NCI-H82 treated with DMSO at 0.1 percent for 48 hours (cell line): Measurements from ENCODE around the gene SLC35B1.
"Not testable (repeated sequence)": the region's sequence is repeated elsewhere in the genome, so short reads cannot be mapped to it uniquely, and the experiment has no call there.

Experiments used
- DNase-seq: peaks from one replicate; lab custom pipeline; 2025; ENCODE audit not compliant: unreplicated experiment; lab: John Stamatoyannopoulos, UW

SLC35B1 gene

DNA sequence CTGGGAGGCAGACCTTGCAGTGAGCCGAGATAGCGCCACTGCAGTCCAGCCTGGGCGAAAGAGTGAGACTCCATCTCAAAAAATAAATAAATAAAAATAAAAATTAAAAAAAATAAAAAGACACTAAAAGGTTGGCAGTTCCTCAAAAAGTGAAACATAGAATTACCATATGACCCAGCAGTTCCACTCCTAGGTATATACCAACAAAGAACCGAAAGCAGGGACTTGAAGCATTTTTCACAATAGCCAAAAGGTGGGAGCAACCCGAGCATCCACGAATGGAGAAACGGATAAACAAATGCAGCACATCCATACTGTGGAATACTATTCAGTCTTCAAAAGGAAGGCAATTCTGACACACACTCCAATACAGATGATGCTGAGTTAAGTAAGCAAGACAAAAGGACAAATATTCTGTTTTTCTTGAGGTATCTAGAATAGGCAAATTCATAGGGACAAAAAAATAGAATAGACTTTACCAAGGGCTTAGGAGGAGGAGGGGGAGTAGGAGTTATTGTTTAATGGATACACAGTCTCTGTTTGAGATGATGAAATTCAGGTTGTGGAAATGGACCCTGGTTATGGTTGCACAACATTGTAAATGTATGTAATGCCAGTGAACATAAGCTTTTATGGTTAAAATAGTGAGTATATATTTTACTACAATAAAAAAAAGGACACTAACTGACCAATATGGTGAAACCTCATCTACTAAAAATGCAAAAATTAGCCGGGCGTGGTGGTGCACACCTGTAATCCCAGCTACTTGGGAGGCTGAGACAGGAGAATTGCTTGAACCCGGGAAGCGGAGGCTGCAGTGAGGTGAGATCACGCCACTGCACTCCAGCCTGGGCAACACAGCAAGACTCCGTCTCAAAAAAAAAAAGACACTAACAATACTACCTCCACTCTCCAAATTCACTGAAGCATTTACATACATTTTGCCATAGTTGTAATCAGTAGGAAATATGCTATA, 27.0 kb upstream of the SLC35B1 start:
- DNase-seq = no peak

DNA sequence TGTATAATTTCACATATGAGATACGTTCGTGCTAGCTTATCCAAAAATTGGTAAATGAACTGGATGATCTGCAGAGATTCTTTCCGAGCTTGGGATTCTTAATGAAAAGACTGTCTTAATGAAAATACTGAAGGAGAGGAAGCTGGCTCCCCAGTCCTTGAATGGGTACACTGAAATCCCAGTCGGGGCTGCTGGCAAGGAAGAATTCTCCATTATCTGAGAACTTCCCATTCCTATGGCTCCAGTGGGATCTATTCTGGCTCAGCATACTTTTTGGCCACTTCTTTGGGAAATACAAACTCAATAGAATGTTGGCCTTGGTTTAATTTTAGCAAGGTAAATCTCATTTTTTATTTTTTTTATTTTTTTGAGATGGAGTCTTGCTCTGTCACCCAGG, 23.7 kb upstream of the SLC35B1 start:
- DNase-seq = no peak

DNA sequence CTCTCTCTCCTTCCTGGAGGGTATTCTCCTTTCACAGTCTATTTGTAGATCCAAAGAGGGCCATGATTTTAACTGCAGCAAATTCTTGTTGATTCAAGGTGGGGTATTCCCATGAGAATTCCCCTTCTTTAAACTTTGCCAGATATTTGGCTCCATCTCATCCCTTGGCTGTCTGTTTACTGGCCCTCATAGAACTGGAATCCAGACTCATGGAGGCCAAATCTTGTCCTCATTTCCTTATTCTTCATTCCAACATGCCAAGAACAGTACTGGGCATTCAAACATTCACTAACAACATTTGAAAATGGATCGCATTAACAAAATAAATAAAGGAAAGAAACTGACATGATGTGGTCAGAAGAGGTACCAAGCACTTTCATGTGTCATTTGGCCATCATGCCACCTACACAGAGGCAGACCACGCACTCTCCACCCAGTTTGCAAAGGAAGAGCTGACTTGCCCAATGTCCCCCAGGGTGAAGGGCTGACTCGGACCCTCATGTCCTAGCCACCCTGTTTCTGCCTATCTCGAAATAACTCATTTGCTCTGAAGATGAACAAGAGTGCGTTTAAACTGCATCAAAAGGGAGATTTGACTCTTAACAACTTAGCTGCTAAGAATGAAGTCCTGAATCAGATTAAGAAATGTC, 23.1 kb upstream of the SLC35B1 start:
- DNase-seq = no peak

DNA sequence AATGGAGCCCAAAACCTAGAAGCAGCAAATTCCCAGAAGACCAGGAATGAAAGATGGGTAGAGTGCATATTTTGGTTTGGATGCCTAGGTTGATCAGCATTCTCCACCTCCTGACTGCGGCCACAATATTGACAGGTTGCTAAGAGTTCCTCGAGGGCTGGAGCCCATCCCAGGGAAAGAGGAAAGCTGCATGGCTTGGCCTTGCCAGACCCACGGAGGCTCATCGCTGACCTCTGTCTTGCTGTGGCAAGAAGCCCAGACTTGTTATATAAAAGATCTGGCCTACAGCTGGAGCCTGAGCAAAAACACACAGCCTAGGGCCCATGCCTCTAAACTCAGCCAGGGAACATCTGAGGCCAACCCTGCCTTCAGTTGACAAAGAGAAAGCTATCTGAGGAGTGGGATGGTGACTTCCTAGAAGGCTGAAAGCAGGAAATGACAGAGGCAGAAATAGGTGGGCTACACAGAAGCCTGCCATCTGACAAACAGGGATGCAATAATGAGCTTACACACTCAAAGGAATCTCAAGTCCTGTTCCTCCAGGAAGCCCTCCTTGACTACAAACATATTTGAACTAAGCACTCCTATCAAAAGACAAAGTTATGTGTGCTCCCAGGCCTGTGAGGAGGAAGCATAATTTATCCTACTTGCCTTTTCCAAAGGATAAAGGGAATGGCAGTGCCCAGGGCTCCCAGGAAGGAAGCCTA, 22.5 kb upstream of the SLC35B1 start:
- DNase-seq = no peak

DNA sequence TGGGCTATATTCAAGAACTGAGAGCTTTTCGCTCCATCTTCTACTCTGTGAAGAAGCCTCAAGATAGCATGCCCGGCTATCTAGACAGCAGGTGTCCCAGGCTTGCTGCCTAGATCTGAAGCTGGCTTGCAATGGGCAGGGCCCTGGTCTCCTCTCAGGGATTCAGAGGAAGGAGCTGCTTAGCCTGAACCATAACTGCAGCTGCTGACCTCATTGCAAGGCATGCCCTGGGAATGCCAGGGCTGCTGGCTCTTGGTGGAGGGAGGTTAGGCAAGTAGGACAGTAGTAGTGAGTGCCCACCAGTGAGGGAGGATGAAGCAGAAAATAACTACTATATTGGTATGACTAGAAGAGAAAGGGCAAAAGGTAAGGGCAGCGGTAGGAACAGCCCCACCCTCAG, 21.3 kb upstream of the SLC35B1 start:
- DNase-seq = no peak

DNA sequence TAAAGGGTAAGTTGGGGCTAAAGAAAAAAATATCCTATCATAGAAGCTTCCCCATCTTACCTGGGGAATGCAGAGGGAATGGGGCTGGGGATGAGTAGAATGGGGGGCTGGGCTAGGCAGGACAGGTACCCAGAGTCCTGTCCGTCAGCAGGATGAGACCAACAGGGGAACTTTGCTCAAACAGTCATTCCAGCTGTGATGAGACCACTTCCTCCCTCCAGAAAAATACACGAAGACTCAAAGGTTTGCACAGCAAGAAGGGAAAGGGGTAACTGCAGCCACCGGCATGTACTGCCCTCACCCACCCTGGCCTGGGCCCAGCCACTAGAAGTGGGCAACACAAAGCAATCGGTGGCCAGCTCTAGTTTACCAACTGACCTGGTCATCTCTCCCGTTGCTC, 20.7 kb upstream of the SLC35B1 start:
- DNase-seq = no peak

DNA sequence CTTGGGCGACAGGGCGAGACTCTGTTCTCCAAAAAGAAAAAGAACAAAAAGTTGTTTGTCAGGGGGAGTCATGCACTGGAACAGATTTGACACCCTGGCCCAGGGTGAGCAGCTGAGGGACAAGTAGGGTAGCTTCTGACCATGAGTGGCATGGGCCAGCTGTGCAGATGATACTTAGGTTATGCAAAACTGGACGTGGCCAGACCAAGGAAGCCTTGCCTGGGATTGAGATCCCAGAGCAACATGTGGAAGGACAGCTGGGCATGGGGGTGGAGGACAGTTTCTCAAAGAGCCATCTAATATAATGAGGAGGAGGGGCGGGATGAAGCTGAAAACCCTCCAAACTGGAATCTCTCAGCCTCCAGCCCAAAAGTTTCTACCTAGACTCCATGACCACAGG, 19.6 kb upstream of the SLC35B1 start:
- DNase-seq = no peak

DNA sequence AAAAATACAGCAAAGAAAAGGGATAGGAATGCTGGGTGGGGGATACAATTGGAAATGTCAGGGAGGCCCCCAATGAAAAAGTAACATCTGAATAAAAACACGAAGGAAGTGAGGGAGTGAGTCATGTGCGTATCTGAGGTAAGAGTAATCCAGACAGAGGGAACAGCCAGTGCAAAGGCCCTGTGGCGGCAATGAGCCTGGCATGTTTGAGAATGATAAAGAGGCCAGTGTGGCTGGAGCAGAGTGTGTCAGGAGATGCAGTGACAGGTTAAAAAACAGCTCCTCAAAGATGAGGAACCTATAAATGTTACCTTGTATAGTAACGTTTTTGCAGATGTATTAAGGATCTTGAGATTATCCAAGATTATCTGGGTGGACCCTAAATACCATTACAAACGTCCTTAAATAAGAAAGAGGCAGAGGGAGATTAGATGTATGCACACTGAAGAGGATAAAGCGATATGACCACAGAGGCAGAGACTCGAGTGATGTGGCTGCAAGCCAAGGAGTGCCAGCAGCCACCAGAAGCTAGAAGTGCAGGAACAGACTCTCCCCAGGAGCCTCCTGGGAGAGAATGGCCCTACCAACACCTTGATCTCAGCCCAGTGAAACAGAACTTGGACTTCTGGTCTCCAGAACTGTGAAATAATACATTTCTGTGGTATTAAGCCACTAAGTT, 17.8 kb upstream of the SLC35B1 start:
- no peak for DNase-seq

DNA sequence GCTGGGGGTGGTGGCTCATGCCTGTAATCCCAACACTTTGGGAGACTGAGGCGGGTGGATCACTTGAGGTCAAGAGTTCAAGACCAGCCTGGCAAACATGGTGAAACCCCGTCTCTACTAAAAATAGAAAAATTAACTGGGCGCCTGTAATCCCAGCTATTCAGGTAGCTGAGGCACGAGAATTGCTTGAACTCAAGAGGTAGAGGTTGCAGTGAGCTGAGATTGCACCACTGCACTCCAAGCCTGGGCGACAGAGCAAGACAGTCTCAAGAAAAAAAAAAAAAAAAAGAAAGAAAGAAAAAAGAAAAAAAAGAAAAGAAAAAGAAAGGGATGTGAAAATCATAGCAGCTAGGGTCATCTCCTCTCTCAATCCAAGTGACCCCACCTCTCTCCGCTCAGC, 16.8 kb upstream of the SLC35B1 start:
- not testable (repeated sequence) for DNase-seq

DNA sequence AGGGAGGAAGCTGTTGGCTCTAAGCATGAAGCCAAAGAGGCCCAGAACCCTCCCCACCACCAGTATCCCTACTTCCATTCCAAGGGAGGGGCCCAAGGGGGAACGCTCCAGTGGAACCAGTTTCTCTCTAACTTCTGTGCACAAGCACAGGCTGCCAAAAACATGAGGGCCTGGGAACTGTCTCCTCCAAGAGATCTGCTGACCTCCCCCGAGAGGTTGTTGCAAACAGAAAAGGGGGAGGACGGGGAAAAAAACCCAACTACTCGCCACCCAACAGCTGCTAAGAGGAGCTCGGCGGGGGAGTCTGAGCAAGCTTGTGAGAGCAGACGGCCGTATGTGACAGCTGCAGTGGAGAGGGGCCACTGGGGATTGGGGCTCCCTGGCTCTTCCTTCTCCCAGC, 15.7 kb upstream of the SLC35B1 start:
- peak; percentile 27 for DNase-seq

DNA sequence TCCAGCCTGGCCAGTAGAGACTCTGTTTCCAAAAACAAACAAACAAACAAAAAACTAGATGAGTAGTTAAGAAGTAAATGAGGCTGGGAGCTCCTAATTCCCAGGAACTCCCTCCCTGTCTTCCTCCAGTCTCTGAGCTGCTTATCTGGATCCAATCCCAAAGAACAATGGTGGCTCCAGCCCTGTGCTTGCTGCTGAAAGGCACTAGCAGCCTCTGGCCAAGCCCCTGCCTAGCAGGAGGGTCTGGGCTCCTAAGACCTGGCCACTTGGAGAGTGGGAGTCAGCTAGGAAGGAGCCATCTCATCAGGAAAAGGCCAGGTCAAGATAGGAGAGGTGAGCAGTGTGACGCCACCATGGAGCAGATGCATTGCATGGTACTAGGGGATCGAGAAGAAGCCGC, 14.3 kb upstream of the SLC35B1 start:
- no peak for DNase-seq

DNA sequence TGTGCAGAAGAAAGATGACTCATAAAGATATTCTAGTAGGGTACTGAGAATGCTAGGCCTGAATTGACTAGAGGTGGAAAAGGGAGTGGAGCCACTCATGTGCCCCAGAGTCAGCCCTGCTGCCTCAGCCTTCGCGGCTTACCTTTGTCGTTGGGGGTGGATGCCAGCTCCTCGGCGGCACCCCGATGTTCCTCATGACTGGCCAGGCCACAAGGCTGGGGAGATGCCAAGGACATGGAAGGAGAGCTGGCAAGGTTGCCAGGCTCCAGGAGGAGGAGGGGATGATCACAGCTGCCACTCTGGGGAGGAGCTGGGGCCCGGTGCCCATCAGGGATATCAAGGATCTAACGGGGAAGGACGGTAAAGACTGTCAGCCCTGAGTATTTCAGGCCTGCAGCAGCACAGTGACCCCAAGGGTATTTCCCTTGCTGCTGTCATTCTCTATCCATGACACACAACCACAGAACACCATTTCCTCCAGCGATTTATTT, 9.7 kb upstream of the SLC35B1 start:
- DNase-seq = no peak

DNA sequence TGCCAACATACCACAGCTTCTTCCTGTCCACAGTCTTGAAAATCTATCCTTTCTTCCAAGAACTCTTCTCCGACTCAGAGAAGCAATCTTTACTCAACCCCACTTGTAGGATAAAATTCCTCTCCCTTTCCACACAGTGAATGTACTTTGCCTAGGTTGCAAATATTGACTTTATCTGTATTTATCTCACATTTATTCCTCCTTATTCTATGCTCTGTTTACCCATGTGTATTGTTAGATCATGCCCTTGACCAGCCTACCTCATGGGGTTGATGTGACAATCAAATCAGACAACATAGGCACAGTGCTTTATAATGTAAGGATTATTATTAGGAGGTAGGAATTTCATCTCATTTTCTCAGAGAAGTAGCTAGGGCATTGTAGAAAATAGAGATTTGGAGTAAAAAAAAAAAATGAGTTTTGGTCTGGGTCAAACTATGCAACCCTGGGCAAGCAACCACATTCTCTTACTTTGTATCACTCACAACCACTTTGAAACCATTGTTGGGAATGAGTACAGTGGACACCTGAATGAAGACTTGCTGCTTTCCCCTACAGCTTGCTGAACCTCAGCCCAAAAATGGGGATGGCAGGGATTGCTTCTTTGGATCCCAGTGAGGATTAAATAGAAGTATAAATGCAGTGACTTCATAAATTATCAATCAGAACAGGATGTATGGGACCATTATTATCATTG, 9.1 kb upstream of the SLC35B1 start:
- no peak for DNase-seq

DNA sequence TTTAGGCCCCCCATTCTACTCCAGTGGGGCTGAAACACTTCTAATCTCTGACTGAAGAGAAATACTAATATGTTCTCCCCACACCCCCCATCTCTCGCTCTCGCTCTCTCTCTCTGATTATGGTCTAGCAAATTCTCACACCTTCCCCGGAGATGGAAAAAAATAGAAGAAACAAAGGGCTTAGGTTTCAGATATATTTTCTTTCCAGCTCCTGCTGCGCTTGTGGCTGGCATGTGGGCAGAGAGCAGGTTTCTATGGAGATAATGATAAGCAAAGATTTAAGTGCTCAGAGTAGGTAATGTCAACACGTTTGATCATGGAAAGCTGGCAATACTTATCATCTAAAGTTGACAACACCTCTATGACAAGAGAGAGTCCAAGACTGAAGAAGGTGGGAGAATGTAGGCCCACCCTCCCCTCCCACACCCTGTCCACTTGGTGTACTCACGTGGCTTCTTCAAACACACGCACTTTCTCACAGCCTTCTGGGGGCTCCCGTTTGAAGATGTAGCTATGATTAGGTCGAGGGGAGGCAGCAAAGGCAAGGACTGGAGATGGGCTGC, 8.0 kb upstream of the SLC35B1 start:
- DNase-seq = no peak

DNA sequence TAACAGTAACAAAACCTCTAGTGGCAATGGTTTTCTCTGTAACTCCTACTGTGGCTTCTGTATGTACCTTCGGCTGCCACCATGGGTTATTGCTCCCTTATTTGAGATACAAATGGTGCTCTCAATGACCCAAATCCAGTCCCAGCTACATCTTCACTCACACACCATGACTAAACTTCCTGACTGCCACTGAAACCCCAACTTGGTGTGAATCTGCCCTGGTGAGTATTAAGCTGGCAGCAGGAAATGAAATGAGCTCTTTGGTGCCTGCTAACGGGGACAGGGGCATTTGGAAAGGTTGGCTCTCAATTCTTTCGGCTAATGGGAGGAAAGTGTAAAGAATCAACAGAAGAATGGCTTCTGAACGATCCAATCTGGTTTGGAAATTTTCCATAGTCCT, 7.5 kb upstream of the SLC35B1 start:
- no peak for DNase-seq

DNA sequence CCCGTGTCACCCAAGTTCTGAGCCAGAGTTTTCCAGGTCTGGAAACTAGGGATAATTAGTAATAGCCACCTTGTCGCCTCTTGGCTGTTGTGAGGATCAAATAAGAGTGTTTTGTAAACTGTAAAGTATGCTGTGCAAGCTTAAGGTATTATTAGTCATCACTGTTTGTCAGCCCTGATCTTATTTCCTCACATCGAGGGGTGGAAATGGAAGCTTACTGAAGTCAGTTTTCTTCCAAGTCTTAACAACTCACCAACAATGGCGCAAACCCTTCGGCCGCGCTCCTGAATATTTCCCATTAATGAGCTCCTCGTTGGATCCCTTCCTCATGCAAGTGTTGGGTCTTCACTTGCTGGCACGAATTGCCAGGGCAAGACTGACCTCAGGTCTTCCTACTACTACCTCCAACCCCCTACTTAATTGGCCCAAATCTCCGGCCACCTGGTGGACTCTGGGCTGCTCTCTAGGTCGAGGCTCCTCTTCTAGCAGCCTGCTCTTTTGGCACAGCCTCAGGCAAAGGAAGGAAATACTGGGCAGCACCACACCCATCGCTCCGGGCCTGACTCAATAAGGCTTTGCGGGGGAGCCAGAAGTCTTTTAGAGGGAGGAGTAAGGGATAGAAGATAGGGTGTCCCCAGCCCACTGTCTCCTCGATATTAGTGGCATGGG, 885 bp upstream of the SLC35B1 start:
- no peak for DNase-seq

DNA sequence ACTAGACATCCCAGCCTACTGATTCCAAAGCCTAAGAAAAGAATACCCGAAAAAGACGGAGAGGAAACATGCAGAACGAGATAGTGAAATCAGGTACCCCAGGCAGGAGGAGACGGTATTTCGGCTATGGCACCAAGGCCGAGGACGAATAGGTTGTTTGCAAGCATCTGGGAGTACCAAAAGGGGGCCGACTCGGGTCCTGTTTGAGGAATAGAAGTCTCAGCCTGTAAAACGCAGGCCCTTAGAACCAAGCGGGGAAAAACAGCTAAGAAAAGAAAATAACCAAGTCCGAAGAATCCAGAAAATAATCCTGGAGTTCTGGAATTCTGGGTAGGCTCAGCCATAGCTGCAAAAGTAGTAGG, 537 bp downstream of the SLC35B1 start:
- no peak for DNase-seq

DNA sequence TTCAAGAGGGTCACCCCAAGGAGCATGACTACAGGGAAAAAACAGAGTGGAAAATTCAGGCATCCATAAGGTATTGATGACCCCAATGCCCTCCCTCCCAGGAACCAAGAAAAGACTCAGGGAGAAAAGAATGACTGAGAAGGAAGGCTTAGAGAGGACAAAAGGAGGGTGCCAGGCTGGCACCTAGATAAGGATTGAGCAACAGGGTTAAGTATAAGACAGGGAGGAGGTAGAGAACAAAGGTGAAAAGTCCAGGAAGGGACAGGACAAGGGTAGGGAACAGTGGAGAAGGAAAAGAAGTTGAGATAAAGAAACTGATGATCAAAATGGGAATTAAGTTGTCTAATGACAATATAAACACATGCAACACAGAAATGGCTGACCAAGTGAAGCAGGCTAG, 2.5 kb downstream of the SLC35B1 start:
- DNase-seq = no peak

DNA sequence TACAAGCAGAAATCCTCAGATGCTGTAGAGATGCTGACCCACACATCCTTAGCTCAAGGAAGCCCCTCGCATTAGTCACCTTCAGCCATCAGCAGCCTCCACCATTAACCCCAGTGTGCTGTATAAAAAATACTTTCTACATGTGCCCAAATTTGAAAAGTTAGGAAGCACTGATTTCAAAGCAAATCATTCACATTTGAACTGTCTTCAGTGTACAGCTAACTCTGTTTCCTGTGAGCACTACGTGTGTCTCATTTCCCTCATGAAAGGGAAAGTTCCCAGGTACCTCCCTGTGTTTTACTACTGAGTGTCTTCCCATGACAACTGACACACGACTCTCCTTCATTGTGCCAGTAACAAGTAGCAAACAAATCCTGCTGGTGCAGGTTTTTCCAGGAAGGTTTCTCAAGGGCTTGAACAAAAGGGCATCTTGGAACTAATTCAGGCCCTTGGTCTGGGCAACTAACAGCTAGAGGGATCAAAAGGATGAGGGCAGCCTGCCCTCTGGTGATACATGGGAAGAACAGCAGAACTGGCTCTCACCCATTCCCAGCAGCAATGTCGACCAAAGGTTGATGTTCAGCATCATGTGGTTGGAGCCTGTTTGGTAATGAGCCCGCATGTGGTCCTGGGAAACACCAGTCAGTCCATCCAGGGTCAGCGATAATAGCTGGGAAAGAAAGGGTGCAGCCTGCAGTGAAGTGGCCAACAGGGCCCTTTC, 4.0 kb downstream of the SLC35B1 start:
- no peak for DNase-seq
